Activated T-cell treated with anti-CD3 and anti-CD28 coated beads for 4 hours (primary cell): ENCODE results near the gene ELOVL2.
"Not testable (repeated sequence)": the region's sequence is repeated elsewhere in the genome, so short reads cannot be mapped to it uniquely, and the experiment has no call there.

ENCODE experiments used
- DNase-seq: peaks from one replicate; pipeline ENCODE4 v3.0.0-alpha.2; 2020

The ELOVL2 gene

GRCh38 chr6:11043961-11044711 is at the start of gene ELOVL2:
TSS of gene ELOVL2 (minus strand) at chr6:11044305. CDS start at chr6:11044230, 75 bp downstream.
- DNase-seq: no peak

GRCh38 chr6:11093376-11093625 is 49.2 kb upstream of the ELOVL2 start:
- no peak for DNase-seq

GRCh38 chr6:11092668-11093375 is 48.7 kb upstream of the ELOVL2 start:
- DNase-seq: no peak

- DNase-seq: not testable (repeated sequence)
Measured at GRCh38 chr6:11091141-11091540, 47.0 kb upstream of the ELOVL2 start.

GRCh38 chr6:11089695-11090094 is 45.6 kb upstream of the ELOVL2 start:
- DNase-seq: no peak

GRCh38 chr6:11087141-11087812 is 43.2 kb upstream of the ELOVL2 start:
- DNase-seq: not testable (repeated sequence)

- no peak for DNase-seq
Measured at GRCh38 chr6:11085758-11086435, 41.8 kb upstream of the ELOVL2 start.

- no peak for DNase-seq
Measured at GRCh38 chr6:11083956-11084355, 39.9 kb upstream of the ELOVL2 start.

- DNase-seq: no peak
Measured at GRCh38 chr6:11083491-11083890, 39.4 kb upstream of the ELOVL2 start.

GRCh38 chr6:11080296-11080695 is 36.2 kb upstream of the ELOVL2 start:
- DNase-seq: no peak

GRCh38 chr6:11078266-11078665 is 34.2 kb upstream of the ELOVL2 start:
- no peak for DNase-seq

GRCh38 chr6:11076540-11076939 is 32.4 kb upstream of the ELOVL2 start:
- DNase-seq: no peak

- no peak for DNase-seq
Measured at GRCh38 chr6:11072101-11072500, 28.0 kb upstream of the ELOVL2 start.

- no peak for DNase-seq
Measured at GRCh38 chr6:11069760-11070159, 25.7 kb upstream of the ELOVL2 start.

GRCh38 chr6:11067348-11067747 is 23.2 kb upstream of the ELOVL2 start:
- DNase-seq: no peak

- no peak for DNase-seq
Measured at GRCh38 chr6:11066505-11067347, 22.6 kb upstream of the ELOVL2 start.

- DNase-seq: no peak
Measured at GRCh38 chr6:11065436-11066202, 21.5 kb upstream of the ELOVL2 start.

GRCh38 chr6:11064836-11065235 is 20.7 kb upstream of the ELOVL2 start:
- DNase-seq: no peak

GRCh38 chr6:11062715-11063114 is 18.6 kb upstream of the ELOVL2 start:
- DNase-seq: no peak

GRCh38 chr6:11062083-11062482 is 18.0 kb upstream of the ELOVL2 start:
- no peak for DNase-seq

- no peak for DNase-seq
Measured at GRCh38 chr6:11058406-11058805, 14.3 kb upstream of the ELOVL2 start.

- DNase-seq: no peak
Measured at GRCh38 chr6:11056871-11057270, 12.8 kb upstream of the ELOVL2 start.
